HepG2 (cell line): Measurements from ENCODE around the gene ZBTB4. TPM values are rescaled to one million over a fixed set of nuclear protein-coding genes. Genes with fewer than 3 reads are reported as not detected.

Experiments used
- AKAP8 ChIP-seq: sonication (generic); formaldehyde crosslinking; IDR thresholded peaks from 2 replicates; pipeline ENCODE4 v1.5.1; 2020; ENCODE audit warnings: mild to moderate bottlenecking, missing genetic modification reagents
- CTCF ChIP-seq: sonication (generic); formaldehyde crosslinking; IDR thresholded peaks from 2 replicates; pipeline ENCODE4 v1.5.0; 2020; ENCODE audit warnings: mild to moderate bottlenecking, missing genetic modification reagents, moderate library complexity
- EHMT2 ChIP-seq: fragments of 200-600 bp; sonication (generic); IDR thresholded peaks from 2 replicates; pipeline ENCODE4 v1.7.0; 2017; ENCODE audit warnings: antibody characterized with exemption, low read depth, low read length, borderline replicate concordance
- FOXP1 ChIP-seq, 2 experiments: fragments of 450-650 bp in 1 of 2; IDR thresholded peaks; 2 replicates each; pipeline ENCODE4 v1.6.1; 2017 to 2018; ENCODE audit warnings: antibody characterized with exemption in 1 of 2
- HNF4G ChIP-seq, 2 experiments: sonication (generic) in 1 of 2; formaldehyde crosslinking in 1 of 2; IDR thresholded peaks; 2 replicates each; pipeline versions ENCODE4 v1.4.0 to v1.6.1; 2011 to 2020; ENCODE audit warnings: borderline replicate concordance in 2 of 2, low read depth in 2 of 2, mild to moderate bottlenecking in 2 of 2, low read length in 1 of 2, missing genetic modification reagents in 1 of 2, moderate library complexity in 1 of 2
- HOXD1 ChIP-seq: sonication (generic); formaldehyde crosslinking; IDR thresholded peaks from 2 replicates; pipeline ENCODE4 v1.5.0; 2020; ENCODE audit warnings: missing genetic modification reagents
- PAX8 ChIP-seq: sonication (generic); formaldehyde crosslinking; IDR thresholded peaks from 2 replicates; pipeline ENCODE4 v1.8.0; 2022; ENCODE audit warnings: mild to moderate bottlenecking, missing genetic modification reagents, borderline replicate concordance
- PCBP1 ChIP-seq: fragments of 200-400 bp; formaldehyde crosslinking; IDR thresholded peaks from 2 replicates; pipeline ENCODE4 v1.6.1; 2017; ENCODE audit warnings: mild to moderate bottlenecking, low read depth, low read length, borderline replicate concordance
- REST ChIP-seq, 2 experiments: IDR thresholded peaks; 2 replicates each; pipeline ENCODE4 v1.6.1; 2011 to 2012; ENCODE audit warnings: low read length in 2 of 2, borderline replicate concordance in 1 of 2, low read depth in 1 of 2, mild to moderate bottlenecking in 1 of 2, moderate library complexity in 1 of 2
- RNF219 ChIP-seq: sonication (generic); formaldehyde crosslinking; IDR thresholded peaks from 2 replicates; pipeline ENCODE4 v1.5.0; 2020; ENCODE audit warnings: mild to moderate bottlenecking, missing genetic modification reagents
- TMF1 ChIP-seq: sonication (generic); formaldehyde crosslinking; IDR thresholded peaks from 2 replicates; pipeline ENCODE4 v1.8.1; 2022; ENCODE audit warnings: low read depth, missing genetic modification reagents
- ZFYVE20 ChIP-seq: sonication (generic); formaldehyde crosslinking; IDR thresholded peaks from 2 replicates; pipeline ENCODE4 v1.8.0; 2023; ENCODE audit warnings: low read depth, mild to moderate bottlenecking, moderate library complexity, missing genetic modification reagents, borderline replicate concordance
- ZNF24 ChIP-seq: fragments of 450-650 bp; IDR thresholded peaks from 2 replicates; pipeline ENCODE4 v1.6.1; 2017; ENCODE audit warnings: antibody characterized with exemption, mild to moderate bottlenecking
- ZNF414 ChIP-seq: sonication (generic); formaldehyde crosslinking; IDR thresholded peaks from 2 replicates; pipeline ENCODE4 v1.5.0; 2020; ENCODE audit warnings: missing genetic modification reagents
- ZNF432 ChIP-seq: sonication (generic); formaldehyde crosslinking; IDR thresholded peaks from 2 replicates; pipeline ENCODE4 v1.5.0; 2020; ENCODE audit warnings: missing genetic modification reagents, mild to moderate bottlenecking, borderline replicate concordance
- ZNF446 ChIP-seq: sonication (generic); formaldehyde crosslinking; IDR thresholded peaks from 2 replicates; pipeline ENCODE4 v1.5.0; 2020; ENCODE audit warnings: mild to moderate bottlenecking, missing genetic modification reagents
- ZNF616 ChIP-seq: sonication (generic); formaldehyde crosslinking; IDR thresholded peaks from 2 replicates; pipeline ENCODE4 v1.5.0; 2020; ENCODE audit warnings: low read depth, mild to moderate bottlenecking, missing genetic modification reagents
- ZSCAN30 ChIP-seq: sonication (generic); formaldehyde crosslinking; IDR thresholded peaks from 2 replicates; pipeline ENCODE4 v1.5.0; 2020; ENCODE audit warnings: mild to moderate bottlenecking, missing genetic modification reagents
- ZSCAN9 ChIP-seq: IDR thresholded peaks from 2 replicates; pipeline ENCODE4 v1.6.1; 2016; ENCODE audit warnings: borderline replicate concordance
- polyA plus RNA-seq, 8 experiments: library from polyadenylated mRNA; depleted of rRNA in 3 of 8; stranded (reverse) in 7 of 8; unstranded in 1 of 8; fragments of >200 nt; fragmentation: Illumina TruSeq in 4 of 8; extraction: Trizol in 4 of 8; gene quantifications; 2 replicates each; pipeline versions ENCODE4 v1.2.1 to v1.2.3, GENCODE V29; 2011 to 2016; ENCODE audit warnings: low read depth in 4 of 8, missing spikeins in 1 of 8, mixed read lengths in 1 of 8; ENCODE audit not compliant: insufficient read depth in 1 of 8
- total RNA-seq, 5 experiments: library from RNA; depleted of rRNA; stranded (reverse); fragments of >200 nt; fragmentation: Illumina TruSeq; extraction: Trizol; gene quantifications; 2 replicates each; pipeline ENCODE4 v1.2.3, GENCODE V29; 2016; ENCODE audit warnings: low read depth in 1 of 5

ZBTB4 gene
- total and polyA plus RNA-seq, 2 of the 13 experiments (the other 11 are each of a cell fraction or from before 2014, with no cell fraction given): 4.3 to 7.4 TPM

GRCh38 chr17:7478276-7479212, 887 bp downstream of the ZBTB4 start (continued):
- TF ChIP-seq CTCF: no peak; the same call in 1 of the 2 replicates
- TF ChIP-seq ZNF616 (CRISPR knock-in tag): no peak
- TF ChIP-seq ZNF24: no peak
- no peak for TF ChIP-seq HNF4G (IDR thresholded peaks at IDR 0.05; ENCODE audit: borderline replicate concordance, low read depth, low read length)
- no peak for TF ChIP-seq HNF4G (CRISPR knock-in tag; IDR thresholded peaks at IDR 0.05; ENCODE audit: borderline replicate concordance, low read depth)
- TF ChIP-seq PAX8: no peak
- 0 out of 2 replicates have a peak, but pooled peaks have one; percentile 26 for TF ChIP-seq PCBP1
- TF ChIP-seq ZNF414 (CRISPR knock-in tag): 0 out of 2 replicates have a peak, but pooled peaks have one; percentile 49
- TF ChIP-seq ZSCAN9: no peak
- TF ChIP-seq FOXP1 (IDR thresholded peaks at IDR 0.05): no peak
- TF ChIP-seq FOXP1 (CRISPR knock-in tag; IDR thresholded peaks at IDR 0.05): no peak
- no peak for TF ChIP-seq ZSCAN30
- no peak for TF ChIP-seq EHMT2
- TF ChIP-seq HOXD1 (CRISPR knock-in tag): 0 out of 2 replicates have a peak, but pooled peaks have one; percentile 23
- no peak; the same call in 1 of the 2 replicates for TF ChIP-seq AKAP8 (CRISPR knock-in tag)
- peak; percentile 24; the same call in 1 of the 2 replicates for TF ChIP-seq TMF1 (CRISPR knock-in tag)
- TF ChIP-seq ZFYVE20 (CRISPR knock-in tag): no peak
- 0 out of 2 replicates have a peak, but pooled peaks have one; percentile 49 for TF ChIP-seq ZNF446 (CRISPR knock-in tag)
- no peak for TF ChIP-seq ZNF432
- no peak for TF ChIP-seq RNF219 (CRISPR knock-in tag)
- TF ChIP-seq REST (IDR thresholded peaks at IDR 0.05; ENCODE audit: borderline replicate concordance in 1 of 2, low read depth in 1 of 2, low read length in 2 of 2): no peak
